ENCODE data around the gene ANKZF1. TPM values are rescaled to one million over a fixed set of nuclear protein-coding genes. Genes with fewer than 3 reads are reported as not detected.
"Not testable (repeated sequence)": the region's sequence is repeated elsewhere in the genome, so short reads cannot be mapped to it uniquely, and the experiment has no call there.

The ANKZF1 gene
- total and polyA plus RNA-seq, 9 donors = 16.3 to 32.0 (median 22.5) TPM

DNA sequence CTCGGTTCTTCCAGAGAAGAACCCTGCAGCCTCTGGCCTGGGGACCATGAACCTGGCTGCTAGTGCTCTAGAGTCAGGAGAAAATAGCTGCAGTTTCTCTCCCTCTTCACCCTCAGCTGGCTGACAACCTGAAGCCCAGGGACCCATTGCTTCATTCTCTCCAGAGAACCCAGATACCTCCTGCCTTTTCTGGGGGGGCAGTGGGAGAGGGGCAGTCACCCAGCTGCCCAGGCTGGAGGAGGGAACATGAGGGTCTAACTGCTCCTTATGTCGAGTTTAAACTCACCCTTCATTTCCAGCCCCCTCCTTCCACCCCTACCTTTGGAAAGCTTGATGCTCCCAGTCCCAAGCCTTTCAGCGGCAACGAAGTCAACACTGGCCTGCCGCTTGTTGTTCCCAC, 30.6 kb upstream of the ANKZF1 start:
- H3K9me3 ChIP-seq (replicated peaks; ENCODE audit: control insufficient read depth, low read depth, low read length) = no peaks in the 10 kb centered on the region
- H3K4me1 ChIP-seq (ENCODE audit: control insufficient read depth, insufficient read depth, low read length) = no peaks in the 10 kb centered on the region
- 78% methylated on average over 4 of the region's 5 CpGs for whole genome bisulfite sequencing (ENCODE audit: insufficient coverage)
- no peak for DNase-seq
- H3K36me3 ChIP-seq (ENCODE audit: control insufficient read depth, insufficient read depth, low read length) = no peaks in the 10 kb centered on the region
- no peak overlapping the region for H3K4me3 ChIP-seq (ENCODE audit: low read length)
- no peak overlapping the region for H3K27ac ChIP-seq (ENCODE audit: low read length)
- peaks cover 2% of the 10 kb centered on the region for H3K27me3 ChIP-seq (ENCODE audit: control insufficient read depth, insufficient read depth, low read length)

- no peaks in the 10 kb centered on the region for H3K4me1 ChIP-seq (ENCODE audit: control insufficient read depth, insufficient read depth, low read length)
- H3K9me3 ChIP-seq (replicated peaks; ENCODE audit: control insufficient read depth, low read depth, low read length) = no peaks in the 10 kb centered on the region
- DNase-seq = no peak
- 87% methylated on average over 5 of the region's 12 CpGs for WGBS (ENCODE audit: insufficient coverage)
- no peak overlapping the region for H3K4me3 ChIP-seq (ENCODE audit: low read length)
- H3K27me3 ChIP-seq (ENCODE audit: control insufficient read depth, insufficient read depth, low read length) = peaks cover 2% of the 10 kb centered on the region
- H3K36me3 ChIP-seq (ENCODE audit: control insufficient read depth, insufficient read depth, low read length) = no peaks in the 10 kb centered on the region
- H3K27ac ChIP-seq (ENCODE audit: low read length) = no peak overlapping the region
These were observed 30.0 kb upstream of the ANKZF1 start for GRCh38 chr2:219199470-219200211.

DNA sequence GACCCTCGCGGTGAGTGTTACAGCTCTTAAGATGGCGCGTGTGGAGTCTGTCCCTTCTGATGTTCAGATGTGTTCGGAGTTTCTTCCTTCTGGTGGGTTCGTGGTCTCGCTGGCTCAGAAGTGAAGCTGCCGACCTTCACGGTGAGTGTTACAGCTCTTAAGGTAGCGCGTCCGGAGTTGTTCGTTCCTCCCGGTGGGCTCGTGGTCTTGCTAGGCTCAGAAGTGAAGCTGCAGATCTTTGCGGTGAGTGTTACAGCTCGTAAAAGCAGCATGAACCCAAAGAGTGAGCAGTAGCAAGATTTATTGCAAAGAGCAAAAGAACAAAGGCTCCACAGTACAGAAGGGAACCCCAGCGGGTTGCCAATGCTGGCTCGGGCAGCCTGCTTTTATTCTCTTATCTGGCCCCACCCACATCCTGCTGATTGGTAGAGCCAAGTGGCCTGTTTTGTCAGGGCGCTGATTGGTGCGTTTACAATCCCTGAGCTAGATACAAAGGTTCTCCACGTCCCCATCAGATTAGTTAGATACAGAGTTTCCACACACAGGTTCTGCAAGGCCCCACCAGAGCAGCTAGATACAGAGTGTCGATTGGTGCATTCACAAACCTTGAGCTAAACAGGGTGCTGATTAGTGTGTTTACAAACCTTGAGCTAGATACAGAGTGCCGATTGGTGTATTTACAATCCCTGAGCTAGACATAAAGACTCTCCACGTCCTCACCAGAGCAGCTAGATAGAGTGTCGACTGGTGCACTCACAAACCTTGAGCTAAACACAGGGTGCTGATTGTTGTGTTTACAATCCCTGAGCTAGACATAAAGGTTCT, 28.9 kb upstream of the ANKZF1 start:
- H3K27ac ChIP-seq (ENCODE audit: low read length); H3K36me3 ChIP-seq (ENCODE audit: control insufficient read depth, insufficient read depth, low read length); H3K4me1 ChIP-seq (ENCODE audit: control insufficient read depth, insufficient read depth, low read length); DNase-seq; H3K27me3 ChIP-seq (ENCODE audit: control insufficient read depth, insufficient read depth, low read length); H3K4me3 ChIP-seq (ENCODE audit: low read length); H3K9me3 ChIP-seq (replicated peaks; ENCODE audit: control insufficient read depth, low read depth, low read length): not testable (repeated sequence)
- WGBS (ENCODE audit: insufficient coverage) = 72% methylated on average over 17 of the region's 26 CpGs

- not testable (repeated sequence) for H3K4me3 ChIP-seq (ENCODE audit: low read length); H3K4me1 ChIP-seq (ENCODE audit: control insufficient read depth, insufficient read depth, low read length); H3K27me3 ChIP-seq (ENCODE audit: control insufficient read depth, insufficient read depth, low read length); H3K36me3 ChIP-seq (ENCODE audit: control insufficient read depth, insufficient read depth, low read length); H3K9me3 ChIP-seq (replicated peaks; ENCODE audit: control insufficient read depth, low read depth, low read length); DNase-seq; H3K27ac ChIP-seq (ENCODE audit: low read length)
- WGBS (ENCODE audit: insufficient coverage) = 92% methylated on average over 12 of the region's 21 CpGs
These were observed 28.3 kb upstream of the ANKZF1 start for GRCh38 chr2:219201331-219201730.

DNA sequence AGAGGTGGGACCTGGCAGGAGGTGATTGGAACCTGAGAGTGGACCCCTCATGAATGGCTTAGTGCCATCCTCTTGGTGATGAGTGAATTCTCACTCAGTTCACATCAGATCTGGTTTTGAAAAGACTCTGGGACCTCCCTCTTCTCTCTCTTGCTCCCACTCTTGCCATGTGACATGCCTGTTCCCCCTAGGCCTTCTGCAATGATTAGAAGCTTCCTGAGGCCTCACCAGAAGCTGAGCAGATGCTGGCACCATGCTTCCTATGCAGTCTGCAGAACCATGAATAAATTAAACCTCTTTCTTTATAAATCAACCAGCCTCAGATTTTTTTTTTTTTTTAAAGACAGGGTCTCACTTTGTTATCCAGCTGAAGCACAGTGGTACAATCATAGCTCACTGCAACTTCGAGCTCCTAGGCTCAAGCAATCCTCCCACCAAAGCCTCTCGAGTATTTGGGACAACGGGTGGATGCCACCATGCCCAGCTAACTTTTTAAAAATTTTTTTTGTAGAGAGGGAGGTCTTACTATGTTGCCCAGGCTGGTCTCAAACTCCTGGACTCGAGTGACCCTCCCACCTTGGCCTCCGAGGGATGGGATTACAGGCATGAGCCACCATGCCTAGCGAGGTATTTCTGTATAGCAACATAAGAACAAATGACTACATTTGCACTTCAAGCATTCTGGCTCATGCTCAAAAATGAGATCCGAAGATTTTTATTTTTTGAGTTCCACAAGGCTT, 25.0 kb upstream of the ANKZF1 start:
- Histone ChIP-seq H3K4me3 (ENCODE audit: low read length) (no peak overlapping the region), H3K9me3 (replicated peaks; ENCODE audit: control insufficient read depth, low read depth, low read length) (no peaks in the 10 kb centered on the region), H3K27me3 (ENCODE audit: control insufficient read depth, insufficient read depth, low read length) (no peaks in the 10 kb centered on the region), H3K36me3 (ENCODE audit: control insufficient read depth, insufficient read depth, low read length) (peaks cover 19% of the 10 kb centered on the region), H3K4me1 (ENCODE audit: control insufficient read depth, insufficient read depth, low read length) (peaks cover 22% of the 10 kb centered on the region), H3K27ac (ENCODE audit: low read length) (no peak overlapping the region)
- no CpG with 5 or more reads among the region's 7 CpGs for WGBS (ENCODE audit: insufficient coverage)
- no peak for DNase-seq

- no CpG with 5 or more reads among the region's 5 CpGs for WGBS (ENCODE audit: insufficient coverage)
These were observed 24.5 kb upstream of the ANKZF1 start for GRCh38 chr2:219205165-219205538.

GRCh38 chr2:219205981-219206327, 23.7 kb upstream of the ANKZF1 start:
- H3K9me3 ChIP-seq (replicated peaks; ENCODE audit: control insufficient read depth, low read depth, low read length) = no peaks in the 10 kb centered on the region
- peak overlapping the region; percentile 73 for H3K4me3 ChIP-seq (ENCODE audit: low read length)
- 18% methylated on average over 6 of the region's 7 CpGs for WGBS (ENCODE audit: insufficient coverage)
- H3K27ac ChIP-seq (ENCODE audit: low read length) = peak overlapping the region; percentile 99
- no peak for DNase-seq
- peaks cover 22% of the 10 kb centered on the region for H3K4me1 ChIP-seq (ENCODE audit: control insufficient read depth, insufficient read depth, low read length)
- no peaks in the 10 kb centered on the region for H3K27me3 ChIP-seq (ENCODE audit: control insufficient read depth, insufficient read depth, low read length)
- H3K36me3 ChIP-seq (ENCODE audit: control insufficient read depth, insufficient read depth, low read length) = peaks cover 31% of the 10 kb centered on the region

More at GRCh38 chr2:219205165-219205538, 24.5 kb upstream of the ANKZF1 start:
- Histone ChIP-seq H3K9me3 (replicated peaks; ENCODE audit: control insufficient read depth, low read depth, low read length) (no peaks in the 10 kb centered on the region), H3K4me1 (ENCODE audit: control insufficient read depth, insufficient read depth, low read length) (peaks cover 22% of the 10 kb centered on the region), H3K36me3 (ENCODE audit: control insufficient read depth, insufficient read depth, low read length) (peaks cover 24% of the 10 kb centered on the region), H3K27me3 (ENCODE audit: control insufficient read depth, insufficient read depth, low read length) (no peaks in the 10 kb centered on the region), H3K27ac (ENCODE audit: low read length) (no peak overlapping the region), H3K4me3 (ENCODE audit: low read length) (no peak overlapping the region)
- no peak for DNase-seq

- under 1% methylated on average over 61 of the region's 76 CpGs for WGBS (ENCODE audit: insufficient coverage)
- H3K27ac ChIP-seq (ENCODE audit: low read length) = peak within 1 kb of the TSS; percentile 99
- H3K9me3 ChIP-seq (replicated peaks; ENCODE audit: control insufficient read depth, low read depth, low read length) = no peaks in the 10 kb centered on the region
- peaks cover 35% of the 10 kb centered on the region for H3K36me3 ChIP-seq (ENCODE audit: control insufficient read depth, insufficient read depth, low read length)
- peaks cover 22% of the 10 kb centered on the region for H3K4me1 ChIP-seq (ENCODE audit: control insufficient read depth, insufficient read depth, low read length)
- peak within 1 kb of the TSS; percentile 77 for H3K4me3 ChIP-seq (ENCODE audit: low read length)
- H3K27me3 ChIP-seq (ENCODE audit: control insufficient read depth, insufficient read depth, low read length) = no peaks in the 10 kb centered on the region
- peak; percentile 98 for DNase-seq
These were observed 23.1 kb upstream of the ANKZF1 start, which contains the start of gene ZFAND2B for GRCh38 chr2:219206328-219207133. TSS of gene ZFAND2B (plus strand) at chr2:219206782. CDS start at chr2:219206988, 206 bp downstream.

- Histone ChIP-seq H3K4me1 (ENCODE audit: control insufficient read depth, insufficient read depth, low read length) (peaks cover 22% of the 10 kb centered on the region), H3K9me3 (replicated peaks; ENCODE audit: control insufficient read depth, low read depth, low read length) (no peaks in the 10 kb centered on the region), H3K36me3 (ENCODE audit: control insufficient read depth, insufficient read depth, low read length) (peaks cover 35% of the 10 kb centered on the region), H3K27ac (ENCODE audit: low read length) (peak overlapping the region; percentile 99), H3K27me3 (ENCODE audit: control insufficient read depth, insufficient read depth, low read length) (no peaks in the 10 kb centered on the region), H3K4me3 (ENCODE audit: low read length) (peak overlapping the region; percentile 77)
- WGBS (ENCODE audit: insufficient coverage) = 11% methylated on average over 15 of the region's 22 CpGs
- DNase-seq = no peak
These were observed 22.3 kb upstream of the ANKZF1 start for GRCh38 chr2:219207134-219207883.
